ENCODE data around the gene ST7. TPM values are rescaled to one million over a fixed set of nuclear protein-coding genes. Genes with fewer than 3 reads are reported as not detected.
"Not testable (repeated sequence)": the region's sequence is repeated elsewhere in the genome, so short reads cannot be mapped to it uniquely, and the experiment has no call there.

The ST7 gene
- total and polyA plus RNA-seq, 2 donors (not counting 1 experiment from before 2014, with no cell fraction given) = 20.0 to 28.6 TPM

DNA sequence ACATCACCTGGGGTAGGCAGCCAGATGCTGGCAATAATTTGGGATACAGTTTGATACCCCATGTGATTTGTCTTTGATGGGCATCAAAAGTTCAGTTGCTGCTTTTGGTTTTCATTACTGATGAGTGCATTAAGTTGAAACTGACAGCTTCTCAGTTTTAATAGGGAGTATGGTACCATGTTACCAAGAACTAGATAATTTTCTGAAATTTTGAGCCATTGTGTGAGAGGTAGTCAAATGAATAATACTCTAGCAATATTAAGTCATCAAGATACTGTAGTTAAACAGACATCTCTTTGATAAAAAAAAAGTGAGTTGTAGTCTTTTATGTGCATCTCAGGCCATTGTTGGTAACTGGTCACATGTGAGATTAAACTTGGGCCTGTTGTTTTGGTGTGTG is 71.5 kb downstream of the ST7 start:
- H3K9ac ChIP-seq (ENCODE audit: insufficient read depth, low read length) = no peak overlapping the region
- no peaks in the 10 kb centered on the region for H4K20me1 ChIP-seq (ENCODE audit: control insufficient read depth, extremely low read depth, insufficient read depth, low read length)
- peaks cover 6% of the 10 kb centered on the region for H3K4me1 ChIP-seq (ENCODE audit: control insufficient read depth, extremely low read depth, insufficient read depth, low read length)
- no peaks in the 10 kb centered on the region for H3K79me2 ChIP-seq (ENCODE audit: control insufficient read depth, insufficient read depth, low read length)
- H3K4me3 ChIP-seq (replicated peaks in 1 of 4; ENCODE audit: control extremely low read depth in 1 of 4, insufficient read depth in 1 of 4, low read depth in 3 of 4, low read length in 4 of 4) = no peak overlapping the region
- no peaks in the 10 kb centered on the region for H3K9me3 ChIP-seq (ENCODE audit: control insufficient read depth, insufficient read depth, low read depth, low read length)
- H3K4me2 ChIP-seq (ENCODE audit: extremely low read depth, insufficient read depth, low read length) = no peak overlapping the region
- H3K36me3 ChIP-seq (ENCODE audit: control insufficient read depth, insufficient read depth, low read length) = no peaks in the 10 kb centered on the region
- DNase-seq (ENCODE audit: low read depth in 2 of 2) = no peak
- no peak overlapping the region for H2AFZ ChIP-seq (ENCODE audit: low read length)
- no peak overlapping the region for H3K27ac ChIP-seq (ENCODE audit: insufficient read depth, low read length)
- H3K27me3 ChIP-seq (ENCODE audit: control insufficient read depth, insufficient read depth, low read length) = no peaks in the 10 kb centered on the region
- TF ChIP-seq, protein P1, sequence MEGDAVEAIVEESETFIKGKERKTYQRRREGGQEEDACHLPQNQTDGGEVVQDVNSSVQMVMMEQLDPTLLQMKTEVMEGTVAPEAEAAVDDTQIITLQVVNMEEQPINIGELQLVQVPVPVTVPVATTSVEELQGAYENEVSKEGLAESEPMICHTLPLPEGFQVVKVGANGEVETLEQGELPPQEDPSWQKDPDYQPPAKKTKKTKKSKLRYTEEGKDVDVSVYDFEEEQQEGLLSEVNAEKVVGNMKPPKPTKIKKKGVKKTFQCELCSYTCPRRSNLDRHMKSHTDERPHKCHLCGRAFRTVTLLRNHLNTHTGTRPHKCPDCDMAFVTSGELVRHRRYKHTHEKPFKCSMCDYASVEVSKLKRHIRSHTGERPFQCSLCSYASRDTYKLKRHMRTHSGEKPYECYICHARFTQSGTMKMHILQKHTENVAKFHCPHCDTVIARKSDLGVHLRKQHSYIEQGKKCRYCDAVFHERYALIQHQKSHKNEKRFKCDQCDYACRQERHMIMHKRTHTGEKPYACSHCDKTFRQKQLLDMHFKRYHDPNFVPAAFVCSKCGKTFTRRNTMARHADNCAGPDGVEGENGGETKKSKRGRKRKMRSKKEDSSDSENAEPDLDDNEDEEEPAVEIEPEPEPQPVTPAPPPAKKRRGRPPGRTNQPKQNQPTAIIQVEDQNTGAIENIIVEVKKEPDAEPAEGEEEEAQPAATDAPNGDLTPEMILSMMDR (conservative IDR thresholded peaks at IDR 0.05 in 1 of 2, IDR thresholded peaks at IDR 0.05 in 1 of 2; ENCODE audit: low read depth in 1 of 2, low read length in 2 of 2) = no peak
- TF ChIP-seq EZH2 (IDR thresholded peaks at IDR 0.05; ENCODE audit: low read length, missing control alignments) = no peak

DNA sequence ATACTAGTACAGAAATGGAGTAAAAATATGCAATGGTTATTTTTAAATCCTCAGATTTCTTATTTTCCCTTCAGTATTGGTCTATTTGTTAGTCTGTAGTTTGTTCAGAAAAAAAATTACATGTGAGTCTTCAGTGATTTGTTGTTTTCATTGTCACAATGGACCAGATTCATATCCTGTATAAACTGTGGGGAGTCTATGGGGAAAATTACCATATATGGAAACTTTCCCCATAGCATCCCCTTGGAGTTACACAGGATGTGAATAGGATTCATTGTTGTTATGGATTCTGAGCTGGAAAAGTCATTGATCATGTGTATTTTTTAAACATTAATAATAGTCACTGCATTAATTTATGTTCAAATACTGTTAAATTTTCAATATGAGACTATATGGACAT is 72.6 kb downstream of the ST7 start:
- H3K4me3 ChIP-seq (replicated peaks in 1 of 4; ENCODE audit: control extremely low read depth in 1 of 4, insufficient read depth in 1 of 4, low read depth in 3 of 4, low read length in 4 of 4) = no peak overlapping the region
- no peak for TF ChIP-seq EZH2 (IDR thresholded peaks at IDR 0.05; ENCODE audit: low read length, missing control alignments)
- TF ChIP-seq, protein P1 (conservative IDR thresholded peaks at IDR 0.05 in 1 of 2, IDR thresholded peaks at IDR 0.05 in 1 of 2; ENCODE audit: low read depth in 1 of 2, low read length in 2 of 2) = no peak
- DNase-seq (ENCODE audit: low read depth in 2 of 2) = no peak
- no peaks in the 10 kb centered on the region for H3K27me3 ChIP-seq (ENCODE audit: control insufficient read depth, insufficient read depth, low read length)
- H3K9ac ChIP-seq (ENCODE audit: insufficient read depth, low read length) = no peak overlapping the region
- H3K4me2 ChIP-seq (ENCODE audit: extremely low read depth, insufficient read depth, low read length) = no peak overlapping the region
- H3K4me1 ChIP-seq (ENCODE audit: control insufficient read depth, extremely low read depth, insufficient read depth, low read length) = no peaks in the 10 kb centered on the region
- no peaks in the 10 kb centered on the region for H3K36me3 ChIP-seq (ENCODE audit: control insufficient read depth, insufficient read depth, low read length)
- H4K20me1 ChIP-seq (ENCODE audit: control insufficient read depth, extremely low read depth, insufficient read depth, low read length) = no peaks in the 10 kb centered on the region
- no peaks in the 10 kb centered on the region for H3K9me3 ChIP-seq (ENCODE audit: control insufficient read depth, insufficient read depth, low read depth, low read length)
- H3K79me2 ChIP-seq (ENCODE audit: control insufficient read depth, insufficient read depth, low read length) = no peaks in the 10 kb centered on the region
- no peak overlapping the region for H3K27ac ChIP-seq (ENCODE audit: insufficient read depth, low read length)
- H2AFZ ChIP-seq (ENCODE audit: low read length) = no peak overlapping the region

DNA sequence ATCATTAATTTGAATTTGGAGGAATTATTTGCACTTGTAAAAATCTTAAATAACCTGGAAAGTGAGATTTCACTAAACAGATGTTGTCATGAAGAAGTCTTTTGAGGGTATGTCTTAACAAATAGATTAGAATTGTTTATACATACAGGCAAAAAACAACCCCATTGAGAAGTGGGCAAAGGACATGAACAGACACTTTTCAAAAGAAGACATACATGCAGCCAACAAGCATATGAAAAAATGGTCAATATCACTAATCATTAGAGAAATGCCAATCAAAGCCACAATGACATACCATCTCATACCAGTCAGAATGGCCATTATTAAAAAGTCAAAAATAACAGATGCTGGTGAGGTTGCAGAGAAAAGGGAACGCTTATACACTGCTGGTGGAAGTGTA is 77.0 kb downstream of the ST7 start:
- not testable (repeated sequence) for H3K79me2 ChIP-seq (ENCODE audit: control insufficient read depth, insufficient read depth, low read length); DNase-seq (ENCODE audit: low read depth in 2 of 2); H3K27ac ChIP-seq (ENCODE audit: insufficient read depth, low read length); H3K4me1 ChIP-seq (ENCODE audit: control insufficient read depth, extremely low read depth, insufficient read depth, low read length); H2AFZ ChIP-seq (ENCODE audit: low read length); H3K9me3 ChIP-seq (ENCODE audit: control insufficient read depth, insufficient read depth, low read depth, low read length); H3K27me3 ChIP-seq (ENCODE audit: control insufficient read depth, insufficient read depth, low read length); H3K36me3 ChIP-seq (ENCODE audit: control insufficient read depth, insufficient read depth, low read length); H4K20me1 ChIP-seq (ENCODE audit: control insufficient read depth, extremely low read depth, insufficient read depth, low read length); H3K9ac ChIP-seq (ENCODE audit: insufficient read depth, low read length); H3K4me2 ChIP-seq (ENCODE audit: extremely low read depth, insufficient read depth, low read length); H3K4me3 ChIP-seq (replicated peaks in 1 of 4; ENCODE audit: control extremely low read depth in 1 of 4, insufficient read depth in 1 of 4, low read depth in 3 of 4, low read length in 4 of 4)

DNA sequence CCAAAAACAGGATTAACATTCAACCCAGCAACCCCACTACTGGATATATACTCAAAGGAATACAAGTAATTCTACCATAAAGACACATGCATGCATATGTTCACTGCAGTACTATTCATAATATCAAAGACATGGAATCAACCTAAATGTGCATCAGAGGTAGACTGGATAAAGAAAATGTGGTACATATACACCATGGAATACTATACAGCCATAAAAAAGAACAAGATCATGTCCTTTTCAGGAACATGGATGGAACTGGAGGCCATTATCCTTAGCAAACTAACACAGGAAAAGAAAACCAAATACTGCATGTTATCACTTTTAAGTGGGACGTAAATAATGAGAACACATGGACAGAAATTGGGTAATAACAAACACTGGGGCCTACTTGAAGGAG is 77.5 kb downstream of the ST7 start:
- not testable (repeated sequence) for H3K4me2 ChIP-seq (ENCODE audit: extremely low read depth, insufficient read depth, low read length); H4K20me1 ChIP-seq (ENCODE audit: control insufficient read depth, extremely low read depth, insufficient read depth, low read length); H3K4me3 ChIP-seq (replicated peaks in 1 of 4; ENCODE audit: control extremely low read depth in 1 of 4, insufficient read depth in 1 of 4, low read depth in 3 of 4, low read length in 4 of 4); H3K9ac ChIP-seq (ENCODE audit: insufficient read depth, low read length); H3K36me3 ChIP-seq (ENCODE audit: control insufficient read depth, insufficient read depth, low read length); H3K27me3 ChIP-seq (ENCODE audit: control insufficient read depth, insufficient read depth, low read length); H3K4me1 ChIP-seq (ENCODE audit: control insufficient read depth, extremely low read depth, insufficient read depth, low read length); H3K79me2 ChIP-seq (ENCODE audit: control insufficient read depth, insufficient read depth, low read length); H3K27ac ChIP-seq (ENCODE audit: insufficient read depth, low read length); H2AFZ ChIP-seq (ENCODE audit: low read length); H3K9me3 ChIP-seq (ENCODE audit: control insufficient read depth, insufficient read depth, low read depth, low read length); DNase-seq (ENCODE audit: low read depth in 2 of 2)

Measured in fibroblast of lung (primary cell).